RWPE1 (cell line): ENCODE data around the gene ANKRD13A.
"Not testable (repeated sequence)": the region's sequence is repeated elsewhere in the genome, so short reads cannot be mapped to it uniquely, and the experiment has no call there.

Source experiments
- CTCF ChIA-PET: fragments of 350-600 bp; sonication (Branson Sonifier 250); formaldehyde crosslinking; extraction: SDS; loops from one replicate; lab custom pipeline; 2021; lab: Yijun Ruan, JAX
- POLR2A ChIA-PET: fragments of 400-600 bp; formaldehyde crosslinking; extraction: SDS; loops from one replicate; lab custom pipeline; 2020; ENCODE audit warnings: antibody characterized with exemption; ENCODE audit not compliant: low non-redundant PET; lab: Yijun Ruan, JAX
- DNase-seq: peaks from one replicate; pipeline ENCODE4 v3.0.0; 2012; ENCODE audit warnings: low spot score
- H3K27ac ChIP-seq: fragments of 450-650 bp; 2 replicates; pipeline ENCODE4 v1.5.1; 2017
- TF ChIP-seq, protein P1 (sequence below): fragments of 450-650 bp; conservative IDR thresholded peaks from 2 replicates; pipeline ENCODE4 v1.5.1; 2017; ENCODE audit warnings: low read depth, mild to moderate bottlenecking

ANKRD13A gene

DNA sequence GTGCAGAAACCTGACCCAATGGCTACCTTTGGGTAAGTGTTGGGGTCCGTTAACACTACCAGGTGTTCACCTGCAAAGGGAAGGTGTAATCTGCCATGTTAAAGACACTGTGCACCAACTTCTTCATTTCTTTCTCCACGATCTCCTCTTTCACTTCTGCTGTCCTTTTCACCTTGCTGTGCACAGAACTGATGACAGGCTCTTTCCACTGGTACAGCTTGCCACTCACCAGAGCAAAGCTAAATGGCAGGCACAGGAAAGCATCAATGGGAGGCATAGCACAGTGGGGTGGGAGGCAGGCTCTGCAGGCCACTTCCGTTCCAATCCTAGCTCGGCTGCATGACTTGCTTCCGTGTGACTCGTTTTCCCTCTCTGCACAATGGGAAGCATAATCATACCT, 51.7 kb downstream of the ANKRD13A start:
- CTCF ChIA-PET, result no interaction called here
- no peak for DNase-seq

GRCh38 chr12:110055375-110056352, 56.4 kb downstream of the ANKRD13A start:
- POLR2A ChIA-PET, DNase-seq: not testable (repeated sequence)
- peak overlapping the region; percentile 66 for H3K27ac ChIP-seq
- CTCF ChIA-PET, result interaction anchor here (0.7 to 1.0 kb wide), 2 partner anchors 11 to 129 kb away, joined by 3 read pairs; no protein-coding TSS in a partner anchor

More for the DNA sequence above, 51.7 kb downstream of the ANKRD13A start:
- TF ChIP-seq, protein P1, sequence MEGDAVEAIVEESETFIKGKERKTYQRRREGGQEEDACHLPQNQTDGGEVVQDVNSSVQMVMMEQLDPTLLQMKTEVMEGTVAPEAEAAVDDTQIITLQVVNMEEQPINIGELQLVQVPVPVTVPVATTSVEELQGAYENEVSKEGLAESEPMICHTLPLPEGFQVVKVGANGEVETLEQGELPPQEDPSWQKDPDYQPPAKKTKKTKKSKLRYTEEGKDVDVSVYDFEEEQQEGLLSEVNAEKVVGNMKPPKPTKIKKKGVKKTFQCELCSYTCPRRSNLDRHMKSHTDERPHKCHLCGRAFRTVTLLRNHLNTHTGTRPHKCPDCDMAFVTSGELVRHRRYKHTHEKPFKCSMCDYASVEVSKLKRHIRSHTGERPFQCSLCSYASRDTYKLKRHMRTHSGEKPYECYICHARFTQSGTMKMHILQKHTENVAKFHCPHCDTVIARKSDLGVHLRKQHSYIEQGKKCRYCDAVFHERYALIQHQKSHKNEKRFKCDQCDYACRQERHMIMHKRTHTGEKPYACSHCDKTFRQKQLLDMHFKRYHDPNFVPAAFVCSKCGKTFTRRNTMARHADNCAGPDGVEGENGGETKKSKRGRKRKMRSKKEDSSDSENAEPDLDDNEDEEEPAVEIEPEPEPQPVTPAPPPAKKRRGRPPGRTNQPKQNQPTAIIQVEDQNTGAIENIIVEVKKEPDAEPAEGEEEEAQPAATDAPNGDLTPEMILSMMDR, result no peak
- POLR2A ChIA-PET, result no interaction called here
- H3K27ac ChIP-seq, result no peak overlapping the region

DNA sequence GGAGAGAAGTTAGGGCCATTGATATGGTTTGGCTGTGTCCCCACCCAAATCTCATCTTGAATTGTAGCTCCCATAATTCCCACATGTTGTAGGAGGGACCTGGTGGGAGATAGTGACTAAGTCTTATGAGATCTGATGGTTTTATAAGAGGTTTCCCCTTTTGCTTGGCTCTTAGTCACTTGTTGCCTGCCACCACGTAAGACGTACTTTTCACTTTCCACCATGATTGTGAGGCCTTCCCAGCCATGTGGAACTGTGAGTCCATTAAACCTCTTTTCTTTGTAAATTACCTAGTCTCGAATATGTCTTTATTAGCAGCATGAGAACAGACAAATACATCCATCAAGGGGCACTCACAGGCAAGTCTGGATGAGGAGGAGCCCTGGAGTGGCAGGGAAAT, 57.4 kb downstream of the ANKRD13A start:
- DNase-seq, POLR2A ChIA-PET, H3K27ac ChIP-seq: not testable (repeated sequence)
- CTCF ChIA-PET, result interaction anchor here (0.6 to 1.0 kb wide), 2 partner anchors 10 to 12 kb away, joined by 3 read pairs; no protein-coding TSS in a partner anchor

DNA sequence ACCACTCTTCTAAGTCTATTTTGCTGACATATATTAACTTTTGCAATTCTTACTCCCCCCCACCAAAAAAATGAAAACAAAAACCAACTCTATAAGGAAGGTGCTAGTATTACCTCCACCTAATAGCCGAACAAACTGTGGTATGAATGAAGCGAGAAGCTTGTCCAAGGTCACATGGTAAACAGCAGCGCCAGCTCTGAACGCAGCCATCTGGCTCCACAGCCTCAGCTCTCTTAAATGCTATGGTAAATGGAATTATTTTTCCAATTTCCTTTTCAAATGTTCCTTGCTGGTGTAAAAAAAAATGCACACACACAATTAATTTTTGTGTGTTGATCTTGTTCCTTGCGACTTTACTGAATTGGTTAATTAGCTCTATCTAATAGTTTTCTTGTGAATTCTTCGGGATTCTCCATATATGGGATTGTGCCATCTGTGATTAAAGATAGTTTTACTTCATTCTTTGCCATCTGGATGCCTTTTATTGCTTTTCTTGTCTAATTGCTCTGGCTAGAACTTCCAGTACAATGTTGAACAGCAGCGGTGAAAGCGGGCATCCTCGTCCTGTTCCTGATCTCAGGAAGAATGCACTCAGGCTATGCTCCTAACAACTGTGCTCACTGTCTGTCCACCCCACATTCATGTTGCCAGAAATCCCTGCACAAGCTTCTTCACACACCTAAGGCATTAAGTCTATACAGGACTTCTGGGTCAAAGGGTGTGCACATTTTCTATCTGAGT, 59.8 kb downstream of the ANKRD13A start:
- CTCF ChIA-PET, result no interaction called here
- DNase-seq, result no peak
- TF ChIP-seq, protein P1, result no peak
- H3K27ac ChIP-seq, result no peak overlapping the region
- POLR2A ChIA-PET, result no interaction called here

DNA sequence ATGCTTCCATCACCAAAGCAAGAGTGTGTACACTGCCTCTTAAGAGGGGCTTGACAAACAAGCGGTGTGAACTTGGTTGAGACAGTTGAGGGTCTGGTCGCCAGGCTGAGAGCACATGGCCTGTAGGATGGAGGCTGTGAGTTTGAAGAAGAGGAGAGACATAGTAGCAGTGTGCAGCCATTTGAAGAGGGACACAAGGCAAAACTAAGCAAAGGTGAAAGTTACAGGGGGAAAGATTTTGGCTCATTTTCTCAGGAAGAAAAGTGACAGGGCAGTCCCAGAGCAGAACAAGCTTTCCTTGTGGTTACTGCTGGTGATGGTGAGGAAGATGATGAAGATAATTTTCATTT, 60.4 kb downstream of the ANKRD13A start:
- POLR2A ChIA-PET, result no interaction called here
- TF ChIP-seq, protein P1, result no peak

GRCh38 chr12:110062241-110062640, 63.0 kb downstream of the ANKRD13A start:
- ChIA-PET CTCF (interaction anchor here (0.6 kb wide), 1 partner anchor 27 kb away, joined by 3 read pairs; no protein-coding TSS in a partner anchor), POLR2A (no interaction called here)

More for the DNA sequence above, 60.4 kb downstream of the ANKRD13A start:
- no peak overlapping the region for H3K27ac ChIP-seq
- CTCF ChIA-PET, result no interaction called here
- DNase-seq, result no peak

DNA sequence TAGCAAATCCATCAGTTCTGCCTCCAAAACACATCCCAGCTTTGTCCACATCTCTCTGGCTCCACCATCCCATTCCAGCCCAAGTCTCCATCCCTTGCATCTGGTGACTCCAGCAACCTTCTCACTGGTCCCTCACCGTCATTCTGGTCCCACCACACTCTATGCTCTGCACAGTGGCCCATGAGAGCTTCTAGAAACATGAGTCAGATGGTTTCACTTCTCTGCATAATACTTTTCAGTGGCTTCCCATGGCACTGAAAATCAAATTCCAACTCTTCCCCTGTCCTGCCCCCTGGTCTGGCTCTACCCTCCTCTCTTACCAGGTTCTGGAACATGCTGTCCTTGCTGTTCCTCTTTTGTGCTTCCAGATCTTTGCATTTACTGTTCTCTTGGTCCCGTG, 66.3 kb downstream of the ANKRD13A start:
- no peak for DNase-seq
- POLR2A ChIA-PET, result no interaction called here
- CTCF ChIA-PET, result interaction anchor here (0.5 kb wide), 1 partner anchor 498 kb away, joined by 3 read pairs; no protein-coding TSS in a partner anchor

More at GRCh38 chr12:110062241-110062640, 63.0 kb downstream of the ANKRD13A start:
- TF ChIP-seq, protein P1, result no peak
- no peak overlapping the region for H3K27ac ChIP-seq
- no peak for DNase-seq

More for the DNA sequence above, 66.3 kb downstream of the ANKRD13A start:
- TF ChIP-seq, protein P1, result no peak
- H3K27ac ChIP-seq, result no peak overlapping the region
